K562 (cell line): ENCODE data around the gene SNRPA. TPM values are rescaled to one million over a fixed set of nuclear protein-coding genes. Genes with fewer than 3 reads are reported as not detected.

Experiments
- CREBBP ChIP-seq: IDR thresholded peaks from one replicate; pipeline ENCODE4 v1.6.1; 2012; ENCODE audit warnings: low read depth, mild to moderate bottlenecking, control low read depth, inconsistent platforms, low read length
- JUND ChIP-seq, 2 experiments: IDR thresholded peaks; 2 replicates in 1 of 2; 3 replicates in 1 of 2; pipeline ENCODE4 v1.6.1; 2011; ENCODE audit warnings: borderline replicate concordance in 2 of 2, low read depth in 2 of 2, low read length in 2 of 2, improper control_type of control experiment in 1 of 2, missing biosample characterization in 1 of 2, missing genetic modification characterization in 1 of 2, missing genetic modification reagents in 1 of 2
- MIER1 ChIP-seq: fragments of 450-650 bp; IDR thresholded peaks from 2 replicates; pipeline ENCODE4 v1.6.1; 2016; ENCODE audit warnings: antibody characterized with exemption, mild to moderate bottlenecking, low read depth
- NONO ChIP-seq, 2 experiments: fragments of 200-400 bp in 1 of 2; fragments of 450-650 bp in 1 of 2; formaldehyde crosslinking in 1 of 2; IDR thresholded peaks; 2 replicates each; pipeline ENCODE4 v1.6.1; 2017; ENCODE audit warnings: low read depth in 2 of 2, mild to moderate bottlenecking in 2 of 2, moderate library complexity in 2 of 2, low read length in 1 of 2
- POLR2A ChIP-seq: fragments of 450-650 bp; conservative IDR thresholded peaks from 2 replicates; pipeline ENCODE4 v1.6.1; 2016
- RAD21 ChIP-seq, 2 experiments: fragments of 250-450 bp in 1 of 2; fragments of 450-650 bp in 1 of 2; sonication (Bioruptor Pico) in 1 of 2; formaldehyde crosslinking in 1 of 2; IDR thresholded peaks in 1 of 2; conservative IDR thresholded peaks in 1 of 2; 2 replicates each; pipeline versions ENCODE4 v1.4.0 to v1.8.0; 2020 to 2022; ENCODE audit warnings: mild to moderate bottlenecking in 2 of 2, moderate library complexity in 1 of 2
- SMARCA5 ChIP-seq: fragments of 450-650 bp; IDR thresholded peaks from 2 replicates; pipeline ENCODE4 v1.6.1; 2016
- ZC3H11A ChIP-seq: IDR thresholded peaks from 2 replicates; pipeline ENCODE4 v1.6.1; 2012; ENCODE audit warnings: low read depth, low read length, improper control_type of control experiment
- ZNF282 ChIP-seq: sonication (generic); formaldehyde crosslinking; IDR thresholded peaks from 2 replicates; pipeline ENCODE4 v1.8.1; 2023; ENCODE audit warnings: missing genetic modification reagents
- polyA plus RNA-seq, 8 experiments: library from polyadenylated mRNA; depleted of rRNA in 4 of 8; stranded (reverse) in 5 of 8; unstranded in 3 of 8; fragments of >200 nt; fragmentation: Nextera tagmentation in 2 of 8; fragmentation: Illumina TruSeq in 1 of 8; extraction: Ambion mirVana in 2 of 8; extraction: Trizol in 1 of 8; gene quantifications; 2 replicates each; pipeline versions ENCODE4 v1.2.1 to v1.2.3, GENCODE V29; 2011 to 2014; ENCODE audit warnings: inconsistent platforms in 1 of 8, missing spikeins in 1 of 8
- total RNA-seq, 7 experiments: library from RNA; depleted of rRNA in 6 of 7; stranded (reverse); fragments of >200 nt in 6 of 7; fragmentation: Illumina TruSeq in 2 of 7; extraction: Trizol in 2 of 7; gene quantifications; 2 replicates each; pipeline versions ENCODE4 v1.2.1 to v1.2.3, GENCODE V29; 2011 to 2021; ENCODE audit warnings: low replicate concordance in 1 of 7
- TF ChIP-seq, protein P1 (sequence below): fragments of 450-650 bp; formaldehyde crosslinking; IDR thresholded peaks from 2 replicates; pipeline ENCODE4 v1.4.0; 2022; ENCODE audit warnings: missing genetic modification characterization
- TF ChIP-seq, protein P2 (sequence below): fragments of 450-650 bp; formaldehyde crosslinking; IDR thresholded peaks from 2 replicates; pipeline ENCODE4 v1.4.0; 2022; ENCODE audit warnings: missing genetic modification characterization
- TF ChIP-seq, protein P3 (sequence below): conservative IDR thresholded peaks from 2 replicates; pipeline ENCODE4 v1.6.1; 2011; ENCODE audit warnings: low read depth, mild to moderate bottlenecking, low read length; ENCODE audit not compliant: control insufficient read depth
- TF ChIP-seq, protein P4 (sequence below): sonication (generic); formaldehyde crosslinking; IDR thresholded peaks from 2 replicates; pipeline ENCODE4 v1.8.0; 2023; ENCODE audit warnings: mild to moderate bottlenecking, missing genetic modification reagents
- TF ChIP-seq, protein P5 (sequence below): fragments of 450-650 bp; IDR thresholded peaks from one replicate; pipeline ENCODE4 v1.6.1; 2018; ENCODE audit warnings: mild to moderate bottlenecking, moderate library complexity; ENCODE audit not compliant: partially characterized antibody
- TF ChIP-seq, protein P6 (sequence below): sonication (generic); formaldehyde crosslinking; IDR thresholded peaks from 2 replicates; pipeline ENCODE4 v1.9.0; 2022; ENCODE audit warnings: mild to moderate bottlenecking, missing genetic modification reagents

Gene SNRPA
- total and polyA plus RNA-seq, 9 of the 15 experiments (the other 6 are each of a cell fraction or from before 2014, with no cell fraction given) = 16.3 to 311 (median 193) TPM

DNA sequence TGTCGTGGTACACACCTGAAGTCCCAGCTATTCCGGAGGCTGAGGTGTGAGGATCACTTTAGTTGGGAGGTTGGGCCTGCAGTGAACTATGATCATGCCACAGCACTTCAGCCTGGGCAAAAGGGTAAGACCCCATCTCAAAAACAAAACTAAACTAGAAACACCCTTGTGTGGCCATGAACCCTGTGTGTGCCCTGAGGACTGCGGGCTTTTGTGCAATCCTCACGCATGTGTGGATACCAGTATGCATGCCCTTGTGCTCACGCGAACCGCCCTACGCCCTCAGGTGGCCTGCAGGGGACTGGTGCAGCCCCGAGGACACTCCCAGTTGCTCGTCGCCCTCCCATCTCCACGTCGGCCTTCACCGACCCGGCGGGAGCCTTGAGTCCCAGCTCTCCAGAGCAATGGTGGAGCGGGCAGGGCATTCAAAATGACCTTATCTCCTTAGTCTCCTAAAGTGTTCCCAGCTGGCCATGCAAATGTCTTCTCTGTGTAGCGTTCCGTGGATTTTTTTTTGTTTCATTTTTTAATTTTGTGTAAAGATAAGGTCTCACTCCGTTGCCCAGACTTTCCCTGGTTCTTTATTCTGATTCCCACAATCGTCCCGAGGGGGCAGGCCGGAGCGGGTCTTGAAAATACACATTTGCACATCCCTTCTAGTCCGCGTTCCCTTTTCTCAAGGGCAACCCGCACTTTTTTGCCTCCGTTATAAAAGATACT, 47.1 kb downstream of the SNRPA start (continued):
- TF ChIP-seq, protein P1, sequence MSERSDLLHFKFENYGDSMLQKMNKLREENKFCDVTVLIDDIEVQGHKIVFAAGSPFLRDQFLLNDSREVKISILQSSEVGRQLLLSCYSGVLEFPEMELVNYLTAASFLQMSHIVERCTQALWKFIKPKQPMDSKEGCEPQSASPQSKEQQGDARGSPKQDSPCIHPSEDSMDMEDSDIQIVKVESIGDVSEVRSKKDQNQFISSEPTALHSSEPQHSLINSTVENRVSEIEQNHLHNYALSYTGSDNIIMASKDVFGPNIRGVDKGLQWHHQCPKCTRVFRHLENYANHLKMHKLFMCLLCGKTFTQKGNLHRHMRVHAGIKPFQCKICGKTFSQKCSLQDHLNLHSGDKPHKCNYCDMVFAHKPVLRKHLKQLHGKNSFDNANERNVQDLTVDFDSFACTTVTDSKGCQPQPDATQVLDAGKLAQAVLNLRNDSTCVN (CRISPR knock-in tag) = peak; percentile 82; the same call in 1 of the 2 replicates
- TF ChIP-seq NONO (IDR thresholded peaks at IDR 0.05; ENCODE audit: low read depth in 2 of 2, low read length in 1 of 2) = no peak
- TF ChIP-seq, protein P2, sequence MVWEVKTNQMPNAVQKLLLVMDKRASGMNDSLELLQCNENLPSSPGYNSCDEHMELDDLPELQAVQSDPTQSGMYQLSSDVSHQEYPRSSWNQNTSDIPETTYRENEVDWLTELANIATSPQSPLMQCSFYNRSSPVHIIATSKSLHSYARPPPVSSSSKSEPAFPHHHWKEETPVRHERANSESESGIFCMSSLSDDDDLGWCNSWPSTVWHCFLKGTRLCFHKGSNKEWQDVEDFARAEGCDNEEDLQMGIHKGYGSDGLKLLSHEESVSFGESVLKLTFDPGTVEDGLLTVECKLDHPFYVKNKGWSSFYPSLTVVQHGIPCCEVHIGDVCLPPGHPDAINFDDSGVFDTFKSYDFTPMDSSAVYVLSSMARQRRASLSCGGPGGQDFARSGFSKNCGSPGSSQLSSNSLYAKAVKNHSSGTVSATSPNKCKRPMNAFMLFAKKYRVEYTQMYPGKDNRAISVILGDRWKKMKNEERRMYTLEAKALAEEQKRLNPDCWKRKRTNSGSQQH (CRISPR knock-in tag) = 0 out of 2 replicates have a peak, but pooled peaks have one; percentile 31
- TF ChIP-seq, protein P3, sequence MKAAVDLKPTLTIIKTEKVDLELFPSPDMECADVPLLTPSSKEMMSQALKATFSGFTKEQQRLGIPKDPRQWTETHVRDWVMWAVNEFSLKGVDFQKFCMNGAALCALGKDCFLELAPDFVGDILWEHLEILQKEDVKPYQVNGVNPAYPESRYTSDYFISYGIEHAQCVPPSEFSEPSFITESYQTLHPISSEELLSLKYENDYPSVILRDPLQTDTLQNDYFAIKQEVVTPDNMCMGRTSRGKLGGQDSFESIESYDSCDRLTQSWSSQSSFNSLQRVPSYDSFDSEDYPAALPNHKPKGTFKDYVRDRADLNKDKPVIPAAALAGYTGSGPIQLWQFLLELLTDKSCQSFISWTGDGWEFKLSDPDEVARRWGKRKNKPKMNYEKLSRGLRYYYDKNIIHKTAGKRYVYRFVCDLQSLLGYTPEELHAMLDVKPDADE = no peak
- TF ChIP-seq RAD21 (CRISPR knock-in tag; conservative IDR thresholded peaks at IDR 0.05 in 1 of 2, IDR thresholded peaks at IDR 0.05 in 1 of 2) = peak; percentile 17 to 24; a peak in 2 of 4 replicates
- TF ChIP-seq SMARCA5 = no peak
- TF ChIP-seq ZC3H11A = no peak
- peak; percentile 60; the same call in 1 of the 2 replicates for TF ChIP-seq MIER1
- TF ChIP-seq ZNF282 = no peak
- TF ChIP-seq, protein P4, sequence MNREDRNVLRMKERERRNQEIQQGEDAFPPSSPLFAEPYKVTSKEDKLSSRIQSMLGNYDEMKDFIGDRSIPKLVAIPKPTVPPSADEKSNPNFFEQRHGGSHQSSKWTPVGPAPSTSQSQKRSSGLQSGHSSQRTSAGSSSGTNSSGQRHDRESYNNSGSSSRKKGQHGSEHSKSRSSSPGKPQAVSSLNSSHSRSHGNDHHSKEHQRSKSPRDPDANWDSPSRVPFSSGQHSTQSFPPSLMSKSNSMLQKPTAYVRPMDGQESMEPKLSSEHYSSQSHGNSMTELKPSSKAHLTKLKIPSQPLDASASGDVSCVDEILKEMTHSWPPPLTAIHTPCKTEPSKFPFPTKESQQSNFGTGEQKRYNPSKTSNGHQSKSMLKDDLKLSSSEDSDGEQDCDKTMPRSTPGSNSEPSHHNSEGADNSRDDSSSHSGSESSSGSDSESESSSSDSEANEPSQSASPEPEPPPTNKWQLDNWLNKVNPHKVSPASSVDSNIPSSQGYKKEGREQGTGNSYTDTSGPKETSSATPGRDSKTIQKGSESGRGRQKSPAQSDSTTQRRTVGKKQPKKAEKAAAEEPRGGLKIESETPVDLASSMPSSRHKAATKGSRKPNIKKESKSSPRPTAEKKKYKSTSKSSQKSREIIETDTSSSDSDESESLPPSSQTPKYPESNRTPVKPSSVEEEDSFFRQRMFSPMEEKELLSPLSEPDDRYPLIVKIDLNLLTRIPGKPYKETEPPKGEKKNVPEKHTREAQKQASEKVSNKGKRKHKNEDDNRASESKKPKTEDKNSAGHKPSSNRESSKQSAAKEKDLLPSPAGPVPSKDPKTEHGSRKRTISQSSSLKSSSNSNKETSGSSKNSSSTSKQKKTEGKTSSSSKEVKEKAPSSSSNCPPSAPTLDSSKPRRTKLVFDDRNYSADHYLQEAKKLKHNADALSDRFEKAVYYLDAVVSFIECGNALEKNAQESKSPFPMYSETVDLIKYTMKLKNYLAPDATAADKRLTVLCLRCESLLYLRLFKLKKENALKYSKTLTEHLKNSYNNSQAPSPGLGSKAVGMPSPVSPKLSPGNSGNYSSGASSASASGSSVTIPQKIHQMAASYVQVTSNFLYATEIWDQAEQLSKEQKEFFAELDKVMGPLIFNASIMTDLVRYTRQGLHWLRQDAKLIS (CRISPR knock-in tag) = 0 out of 2 replicates have a peak, but pooled peaks have one; percentile 36
- TF ChIP-seq, protein P5, sequence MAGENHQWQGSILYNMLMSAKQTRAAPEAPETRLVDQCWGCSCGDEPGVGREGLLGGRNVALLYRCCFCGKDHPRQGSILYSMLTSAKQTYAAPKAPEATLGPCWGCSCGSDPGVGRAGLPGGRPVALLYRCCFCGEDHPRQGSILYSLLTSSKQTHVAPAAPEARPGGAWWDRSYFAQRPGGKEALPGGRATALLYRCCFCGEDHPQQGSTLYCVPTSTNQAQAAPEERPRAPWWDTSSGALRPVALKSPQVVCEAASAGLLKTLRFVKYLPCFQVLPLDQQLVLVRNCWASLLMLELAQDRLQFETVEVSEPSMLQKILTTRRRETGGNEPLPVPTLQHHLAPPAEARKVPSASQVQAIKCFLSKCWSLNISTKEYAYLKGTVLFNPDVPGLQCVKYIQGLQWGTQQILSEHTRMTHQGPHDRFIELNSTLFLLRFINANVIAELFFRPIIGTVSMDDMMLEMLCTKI = no peak
- peak; percentile 76 for TF ChIP-seq POLR2A
- TF ChIP-seq, protein P6, sequence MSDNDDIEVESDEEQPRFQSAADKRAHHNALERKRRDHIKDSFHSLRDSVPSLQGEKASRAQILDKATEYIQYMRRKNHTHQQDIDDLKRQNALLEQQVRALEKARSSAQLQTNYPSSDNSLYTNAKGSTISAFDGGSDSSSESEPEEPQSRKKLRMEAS (CRISPR knock-in tag) = peak; percentile 73
- no peak for TF ChIP-seq CREBBP
- TF ChIP-seq JUND (IDR thresholded peaks at IDR 0.05; ENCODE audit: borderline replicate concordance, low read depth, low read length) = no peak
- TF ChIP-seq JUND (tag; IDR thresholded peaks at IDR 0.05; ENCODE audit: borderline replicate concordance, low read depth, low read length) = peak; percentile 33; the same call in 1 of the 3 replicates
